Activated CD4-positive, alpha-beta T cell treated with anti-CD3 and anti-CD28 coated beads for 48 hours (primary cell): Measurements from ENCODE around the gene CUL1.

Source experiments
- DNase-seq: peaks from one replicate; pipeline ENCODE4 v3.0.0-alpha.2; 2020

The CUL1 gene

GRCh38 chr7:148811892-148812291, 113.2 kb downstream of the CUL1 start:
- no peak for DNase-seq

GRCh38 chr7:148813890-148814289, 115.2 kb downstream of the CUL1 start:
- no peak for DNase-seq

DNA sequence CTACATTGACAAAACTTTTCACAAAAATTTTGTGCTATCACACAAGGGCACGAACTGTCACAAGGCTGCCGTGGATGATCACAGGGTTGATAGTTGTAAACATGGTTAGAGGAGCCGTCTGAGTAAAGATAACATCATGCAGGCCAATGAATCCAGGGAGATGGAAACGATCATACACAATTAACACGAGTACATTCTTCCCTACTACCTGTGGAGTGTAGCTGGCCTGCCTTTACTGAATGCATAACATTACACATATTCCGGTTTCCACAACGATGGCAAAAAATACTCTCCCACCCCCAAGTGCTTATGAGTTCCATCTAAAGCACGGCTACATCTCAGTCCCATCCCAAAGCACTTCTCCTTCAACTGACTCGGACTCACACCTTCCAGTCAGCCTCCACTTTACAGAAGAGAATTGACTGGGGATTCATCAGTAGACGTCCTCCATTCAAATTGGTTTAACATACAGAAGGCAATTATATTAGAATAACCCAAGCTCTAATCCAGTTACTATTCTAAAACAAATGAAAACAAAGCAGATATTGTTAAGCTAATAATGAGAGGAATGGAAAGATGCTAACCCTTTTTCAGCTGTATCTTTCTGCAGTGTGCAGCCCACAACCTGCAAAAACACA, 116.3 kb downstream of the CUL1 start:
- DNase-seq, result no peak

DNA sequence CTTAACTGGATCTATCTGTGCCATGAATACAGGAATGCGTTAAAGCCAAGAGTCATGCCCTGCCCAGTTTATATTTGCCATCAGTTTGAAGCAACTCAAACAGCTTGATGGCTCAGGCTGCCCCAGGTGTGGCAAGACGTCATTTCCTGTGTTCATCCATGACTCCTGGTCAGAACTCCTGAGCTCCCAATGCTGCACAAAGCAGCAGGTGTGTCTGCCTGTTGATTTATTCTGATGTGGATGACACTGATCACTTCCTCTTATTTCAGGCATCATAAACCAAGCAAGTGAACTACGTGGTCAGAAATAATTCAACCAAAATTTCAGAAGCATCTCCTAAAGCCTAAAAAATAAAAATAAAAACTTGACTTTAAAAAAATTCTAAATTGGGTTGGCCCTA, 116.9 kb downstream of the CUL1 start:
- no peak for DNase-seq

GRCh38 chr7:148819697-148820360, 121.1 kb downstream of the CUL1 start:
- no peak for DNase-seq

DNA sequence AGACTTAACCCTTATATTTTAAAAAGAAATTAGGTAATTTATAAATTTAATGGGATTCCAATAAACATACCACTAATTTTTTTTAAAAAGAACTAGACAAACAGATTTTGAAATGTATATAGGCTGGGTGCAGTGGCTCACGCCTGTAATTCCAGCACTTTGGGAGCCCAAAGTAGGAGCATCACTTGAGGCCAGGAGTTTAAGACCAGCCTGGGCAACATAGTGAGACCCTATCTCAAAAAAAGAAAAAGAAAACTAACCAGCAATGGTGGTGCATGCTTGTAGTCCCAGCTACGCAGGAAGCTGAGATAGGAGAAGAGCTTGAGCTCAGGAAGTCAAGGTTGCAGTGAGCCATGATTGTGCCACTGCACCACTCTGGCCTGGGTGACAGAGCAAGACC, 122.7 kb downstream of the CUL1 start:
- DNase-seq, result no peak

GRCh38 chr7:148824864-148825263, 126.2 kb downstream of the CUL1 start:
- no peak for DNase-seq

GRCh38 chr7:148825338-148825737, 126.6 kb downstream of the CUL1 start:
- DNase-seq, result no peak

- DNase-seq, result no peak
Observed at GRCh38 chr7:148828965-148829364, 130.3 kb downstream of the CUL1 start.

DNA sequence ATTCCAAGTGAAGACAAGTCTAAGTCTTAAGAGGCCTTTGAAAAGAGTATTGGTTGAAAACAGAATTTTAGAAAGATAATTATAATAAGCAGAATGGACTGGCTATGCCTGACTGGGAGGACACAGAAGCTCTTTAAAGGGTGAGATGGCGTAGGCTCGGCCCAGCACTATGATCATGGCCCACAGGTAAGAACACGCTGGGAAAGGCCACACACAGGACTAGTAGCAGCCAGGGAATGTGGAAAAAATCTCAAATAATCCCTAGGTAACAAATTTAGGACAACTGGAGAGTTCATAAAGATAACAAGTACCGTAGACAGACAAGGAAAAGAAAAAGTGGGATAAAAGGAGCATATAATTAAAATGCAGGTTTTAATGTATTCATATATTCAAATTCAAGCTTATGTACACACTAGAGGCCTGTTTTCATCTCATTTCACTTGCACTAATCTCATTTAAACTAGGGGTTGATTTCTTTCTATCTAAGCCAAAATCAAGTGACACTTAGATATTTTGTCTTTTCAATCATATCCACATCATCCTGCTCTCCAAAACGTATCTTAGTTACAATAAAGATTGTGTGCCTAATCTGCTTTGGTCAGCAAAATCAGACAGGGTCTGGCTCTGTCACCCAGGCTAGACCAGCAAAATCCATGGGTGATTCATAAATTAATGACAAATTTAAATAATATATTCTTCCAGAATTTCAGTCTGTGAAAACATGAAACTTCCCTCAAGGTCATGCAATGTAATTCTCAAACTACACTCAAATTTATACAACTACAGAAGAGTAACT, 132.4 kb downstream of the CUL1 start:
- no peak for DNase-seq

- no peak for DNase-seq
Observed at GRCh38 chr7:148831782-148832181, 133.1 kb downstream of the CUL1 start.

DNA sequence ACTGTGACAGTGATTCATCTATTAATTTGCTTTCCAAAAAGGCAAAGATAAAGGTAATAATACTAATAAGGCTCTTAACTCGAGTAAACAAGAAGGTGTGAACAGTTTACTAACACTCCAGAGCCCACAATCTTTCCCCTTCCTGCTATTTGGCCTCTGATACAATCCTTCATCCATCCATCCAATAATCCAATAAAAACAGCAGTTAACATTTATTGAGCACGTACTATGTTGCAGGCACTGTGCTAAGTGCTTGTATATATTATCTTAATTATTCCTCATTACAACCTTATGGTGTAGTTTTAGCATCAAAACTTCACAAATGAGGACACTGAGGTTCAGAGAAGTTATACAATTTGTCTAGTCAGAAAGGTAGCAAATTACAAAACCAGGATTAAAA, 135.9 kb downstream of the CUL1 start:
- no peak for DNase-seq

GRCh38 chr7:148835854-148836253, 137.2 kb downstream of the CUL1 start:
- no peak for DNase-seq

- no peak for DNase-seq
Observed at GRCh38 chr7:148838905-148839304, 140.2 kb downstream of the CUL1 start.

- DNase-seq, result no peak
Observed at GRCh38 chr7:148847815-148848734, 149.4 kb downstream of the CUL1 start.

DNA sequence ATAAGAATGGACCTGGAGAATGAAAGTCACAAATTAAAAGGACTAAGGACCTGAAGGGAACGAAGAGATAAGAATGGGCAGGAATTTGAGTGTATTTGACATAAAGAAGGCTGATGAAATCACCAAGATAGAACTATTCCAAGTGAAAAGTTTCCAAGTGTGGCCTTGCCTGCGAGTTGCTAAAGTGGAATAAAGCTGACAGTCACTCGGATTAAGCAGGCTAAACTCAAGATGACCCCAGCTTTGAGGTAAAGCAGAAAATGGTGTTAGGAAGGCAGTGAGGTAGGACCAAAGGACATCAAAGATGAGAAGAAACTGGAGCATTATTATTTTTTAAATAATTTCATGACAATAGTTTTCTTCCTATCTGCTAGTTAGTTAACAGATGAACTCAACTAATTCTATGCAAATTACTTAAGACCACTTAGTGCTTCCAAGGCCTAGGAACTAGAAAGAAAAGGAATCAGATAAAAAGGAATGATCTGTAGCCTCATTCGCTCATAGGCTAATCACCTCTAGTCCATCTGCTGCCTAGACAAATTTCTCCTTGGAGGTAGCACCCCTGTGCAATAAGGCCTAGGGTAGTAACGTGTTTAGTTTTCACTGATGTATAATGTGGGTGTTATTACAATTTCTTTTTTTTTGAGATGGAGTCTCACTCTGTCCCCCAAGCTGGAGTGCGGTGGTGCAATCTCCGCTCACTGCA, 150.8 kb downstream of the CUL1 start:
- DNase-seq, result no peak

- no peak for DNase-seq
Observed at GRCh38 chr7:148850564-148850963, 151.9 kb downstream of the CUL1 start.
